Lower leg skin (tissue), 4 donors: ENCODE results near the gene STARD5. TPM values are rescaled to one million over a fixed set of nuclear protein-coding genes. Genes with fewer than 3 reads are reported as not detected.

Experiments used
- DNase-seq, 2 donors: peaks; one replicate each; pipeline ENCODE4 v3.0.0-alpha.2; 2019; ENCODE audit warnings: low spot score in 2 of 2
- H3K4me3 ChIP-seq: fragments of 200-600 bp; sonication (generic); 2 replicates; pipeline ENCODE4 v1.5.1; 2017; ENCODE audit warnings: mild to moderate bottlenecking, low read depth; ENCODE audit not compliant: poor library complexity, severe bottlenecking
- CTCF ChIP-seq, 3 donors: fragments of 450-650 bp; IDR thresholded peaks; one replicate each; pipeline ENCODE4 v1.5.1; 2016; ENCODE audit warnings: antibody characterized with exemption in 3 of 3, mild to moderate bottlenecking in 3 of 3, moderate library complexity in 2 of 3
- POLR2A ChIP-seq, 2 donors: fragments of 450-650 bp; IDR thresholded peaks; one replicate each; pipeline ENCODE4 v1.6.1; 2016 to 2017; ENCODE audit warnings: antibody characterized with exemption in 2 of 2, mild to moderate bottlenecking in 1 of 2, moderate library complexity in 1 of 2
- WGBS, 2 donors: methylation state at CpG; one replicate each; pipeline ENCODE4 v1.1.5; 2018; 5-methylcytosine and 5-hydroxymethylcytosine counted together
- intact Hi-C: fragments of 100-400 bp; cut with DNase I; formaldehyde crosslinking; loops from one replicate; pipeline ENCODE4 v1.15.0; 2023; ENCODE audit warnings: low total_unique reads
- total RNA-seq, 4 donors: library from RNA; depleted of rRNA; stranded (reverse); fragments of >200 nt; gene quantifications; one replicate each; pipeline ENCODE4 v1.1.0, GENCODE V29; 2016

Gene STARD5
- total RNA-seq, 4 donors from 2014 or later, result 57.0 to 108 (median 92.7) TPM

GRCh38 chr15:81274931-81275707 lies 48.8 kb downstream of the STARD5 start:
- DNase-seq, result peak; percentile 67 to 93
- intact Hi-C loops, result no loop called here
- TF ChIP-seq CTCF (IDR thresholded peaks at IDR 0.05) (peak in 1 of 3 donors; percentile 59), POLR2A (IDR thresholded peaks at IDR 0.05) (no peak)
- H3K4me3 ChIP-seq, result no peak overlapping the region
- 9 to 12% methylated on average over 11 of the region's 11 CpGs for WGBS, 2 donors

- no peak overlapping the region for H3K4me3 ChIP-seq
- intact Hi-C loops, result no loop called here
- no peak for DNase-seq
- TF ChIP-seq POLR2A (IDR thresholded peaks at IDR 0.05) (no peak), CTCF (IDR thresholded peaks at IDR 0.05) (no peak)
- WGBS, 2 donors, result 87 to 88% methylated on average over 4 of the region's 4 CpGs
Measured at GRCh38 chr15:81274255-81274654, 49.7 kb downstream of the STARD5 start.

GRCh38 chr15:81273855-81274254 lies 50.1 kb downstream of the STARD5 start:
- no peak overlapping the region for H3K4me3 ChIP-seq
- peak in 1 of 2 donors; percentile 71 for DNase-seq
- intact Hi-C loops, result loop anchor here (2.0 kb wide), 1 partner anchor 123 kb away; no protein-coding TSS in a partner anchor
- no peak for TF ChIP-seq POLR2A (IDR thresholded peaks at IDR 0.05)
- no peak for TF ChIP-seq CTCF (IDR thresholded peaks at IDR 0.05)
- 76 to 90% methylated on average over 2 of the region's 2 CpGs for WGBS, 2 donors

GRCh38 chr15:81273200-81273599 lies 50.7 kb downstream of the STARD5 start:
- intact Hi-C loops, result loop anchor here (2.0 kb wide), 1 partner anchor 124 kb away; no protein-coding TSS in a partner anchor
- DNase-seq, result peak in 1 of 2 donors; percentile 63
- H3K4me3 ChIP-seq, result no peak overlapping the region
- 79 to 86% methylated on average over 5 of the region's 5 CpGs for WGBS, 2 donors
- no peak for TF ChIP-seq CTCF (IDR thresholded peaks at IDR 0.05)
- no peak for TF ChIP-seq POLR2A (IDR thresholded peaks at IDR 0.05)

- intact Hi-C loops, result loop anchor here (2.0 kb wide), 1 partner anchor 125 kb away; no protein-coding TSS in a partner anchor
- DNase-seq, result peak in 1 of 2 donors; percentile 62
- 79 to 82% methylated on average over 12 of the region's 12 CpGs for WGBS, 2 donors
Measured at GRCh38 chr15:81271761-81272644, 51.9 kb downstream of the STARD5 start.

More at GRCh38 chr15:81271761-81272644, 51.9 kb downstream of the STARD5 start:
- H3K4me3 ChIP-seq, result no peak overlapping the region
- TF ChIP-seq CTCF (IDR thresholded peaks at IDR 0.05), result no peak
- no peak for TF ChIP-seq POLR2A (IDR thresholded peaks at IDR 0.05)
